ENCODE data around the gene OR2L13.
"Not testable (repeated sequence)": the region's sequence is repeated elsewhere in the genome, so short reads cannot be mapped to it uniquely, and the experiment has no call there.

The OR2L13 gene, protein sequence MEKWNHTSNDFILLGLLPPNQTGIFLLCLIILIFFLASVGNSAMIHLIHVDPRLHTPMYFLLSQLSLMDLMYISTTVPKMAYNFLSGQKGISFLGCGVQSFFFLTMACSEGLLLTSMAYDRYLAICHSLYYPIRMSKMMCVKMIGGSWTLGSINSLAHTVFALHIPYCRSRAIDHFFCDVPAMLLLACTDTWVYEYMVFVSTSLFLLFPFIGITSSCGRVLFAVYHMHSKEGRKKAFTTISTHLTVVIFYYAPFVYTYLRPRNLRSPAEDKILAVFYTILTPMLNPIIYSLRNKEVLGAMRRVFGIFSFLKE

GRCh38 chr1:248094884-248095283 lies at the start of gene OR2L13:
Gene OR2L13, plus strand, starts transcription at chr1:248095184. Its CDS starts 4,192 bp downstream, at chr1:248099376.
- DNase-seq: no peak

DNA sequence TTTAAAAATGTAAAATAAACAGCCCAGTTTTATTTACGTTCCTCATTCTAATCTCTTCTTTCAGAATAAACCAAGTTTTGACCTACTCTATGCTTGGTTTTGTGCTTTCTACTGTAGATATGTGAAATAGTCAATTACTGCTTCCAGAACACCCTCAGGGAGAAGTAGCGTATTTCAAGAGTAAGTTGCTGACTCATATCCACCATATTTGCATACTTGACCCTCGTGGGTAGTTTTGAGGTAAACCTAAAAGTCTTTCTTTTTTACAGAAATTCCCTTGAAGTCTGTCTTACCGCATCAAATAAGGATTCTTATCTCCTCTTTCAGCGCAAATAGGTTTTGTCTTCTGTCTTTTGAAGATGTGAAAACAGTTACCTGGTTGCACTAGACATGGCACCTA lies 49.8 kb upstream of the OR2L13 start:
- DNase-seq: peak; percentile 5

- no peak for DNase-seq
Observed at GRCh38 chr1:248046536-248046935, 48.4 kb upstream of the OR2L13 start, which contains the start of gene OR2L3. Gene OR2L3, plus strand, starts transcription at chr1:248046836. Its CDS starts 13,846 bp downstream, at chr1:248060682.

DNA sequence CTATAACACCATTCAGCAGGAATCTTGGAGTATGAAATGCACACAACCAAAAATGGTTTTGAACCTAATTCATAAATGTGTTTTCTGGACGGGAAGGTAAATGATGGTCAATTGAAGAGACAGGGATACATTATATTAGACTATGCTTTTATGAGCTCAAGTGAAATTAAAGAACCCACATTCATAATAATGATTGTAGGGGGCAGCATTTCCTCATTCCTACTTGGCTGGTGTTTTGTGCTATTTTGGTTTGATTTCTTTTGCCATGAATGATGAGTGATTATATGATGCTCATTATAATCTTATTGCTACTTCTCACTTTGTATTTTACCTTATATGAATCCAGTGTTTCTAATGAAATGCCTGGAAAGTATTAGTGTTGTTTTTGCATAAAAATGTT lies 48.0 kb upstream of the OR2L13 start:
- peak; percentile 4 for DNase-seq

DNA sequence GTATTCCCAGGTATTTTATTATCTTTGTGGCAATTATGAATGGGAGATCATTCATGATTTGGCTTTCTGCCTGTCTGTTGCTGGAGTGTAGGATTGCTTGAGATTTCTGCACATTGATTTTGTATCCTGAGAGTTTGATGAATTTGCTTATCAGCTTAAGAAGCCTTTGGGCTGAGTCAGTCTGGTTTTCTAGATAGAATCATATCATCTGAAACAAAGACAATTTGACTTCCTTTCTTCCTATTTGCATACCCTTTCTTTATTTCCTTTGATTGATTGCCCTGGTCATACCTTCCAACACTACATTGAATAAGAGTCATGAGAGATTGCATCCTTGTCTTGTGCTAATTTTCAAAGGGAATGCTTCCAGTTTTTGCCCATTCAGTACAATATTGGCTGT lies 40.3 kb upstream of the OR2L13 start:
- DNase-seq: peak; percentile 35

- DNase-seq: no peak
Observed at GRCh38 chr1:248055261-248055660, 39.7 kb upstream of the OR2L13 start.

GRCh38 chr1:248065071-248065470 lies 29.9 kb upstream of the OR2L13 start:
- no peak for DNase-seq

DNA sequence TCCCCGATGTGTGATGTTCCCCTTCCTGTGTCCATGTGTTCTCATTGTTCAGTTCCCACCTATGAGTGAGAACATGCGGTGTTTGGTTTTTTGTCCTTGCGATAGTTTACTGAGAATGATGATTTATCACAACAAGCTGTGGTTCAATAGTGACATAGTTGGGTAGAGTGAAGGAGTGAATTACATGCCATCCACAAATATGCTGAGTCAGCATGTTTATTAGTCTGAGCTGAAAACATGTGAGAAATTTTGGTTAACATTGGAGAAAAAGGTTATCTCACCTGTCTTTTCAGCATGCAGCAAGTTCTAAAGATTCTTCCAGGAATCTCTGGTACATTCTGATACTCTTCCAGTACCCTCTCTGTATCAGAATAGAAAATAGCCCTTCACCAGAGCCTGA lies 29.4 kb upstream of the OR2L13 start:
- DNase-seq: no peak

- DNase-seq: not testable (repeated sequence)
Observed at GRCh38 chr1:248083864-248084263, 11.1 kb upstream of the OR2L13 start.

- DNase-seq: no peak
Observed at GRCh38 chr1:248098529-248098928, 3.5 kb downstream of the OR2L13 start.

DNA sequence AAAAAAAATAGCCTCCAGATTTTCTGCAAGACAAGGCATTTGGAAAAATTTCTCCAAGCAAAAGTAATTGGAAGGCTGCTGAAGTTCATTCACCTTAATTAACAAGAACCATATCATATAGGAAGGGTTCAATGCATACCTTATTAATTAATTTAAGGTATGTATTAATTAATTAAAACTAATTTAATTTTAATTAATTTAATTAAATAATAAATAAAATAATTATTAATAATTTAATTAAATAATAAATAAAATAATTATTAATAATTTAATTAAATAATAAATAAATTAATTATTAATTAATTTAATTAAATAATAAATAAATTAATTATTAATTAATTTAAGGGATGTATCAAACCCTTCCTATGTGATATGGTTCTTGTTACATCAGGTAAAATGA lies 7.9 kb downstream of the OR2L13 start:
- DNase-seq: no peak

DNA sequence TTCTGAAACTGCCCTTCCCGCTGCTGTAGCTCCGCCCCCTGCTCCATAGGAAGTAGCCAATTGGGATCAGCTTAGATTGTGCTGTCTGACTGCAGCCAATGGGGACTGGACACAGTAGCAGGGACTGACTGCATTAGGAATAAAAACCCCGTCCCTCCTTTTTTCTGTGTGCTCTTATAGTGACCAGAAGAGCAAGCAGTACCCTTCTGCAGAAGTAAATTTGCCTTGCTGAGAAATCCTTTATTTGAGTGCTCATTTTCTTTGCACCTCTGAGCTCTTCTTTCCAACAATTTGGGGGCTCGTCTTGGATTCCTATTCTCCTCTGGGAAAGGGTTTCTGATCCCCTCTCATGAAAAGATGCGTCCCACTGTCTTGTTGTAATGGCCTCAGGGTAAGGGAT lies 16.2 kb downstream of the OR2L13 start:
- peak; percentile 16 for DNase-seq

DNA sequence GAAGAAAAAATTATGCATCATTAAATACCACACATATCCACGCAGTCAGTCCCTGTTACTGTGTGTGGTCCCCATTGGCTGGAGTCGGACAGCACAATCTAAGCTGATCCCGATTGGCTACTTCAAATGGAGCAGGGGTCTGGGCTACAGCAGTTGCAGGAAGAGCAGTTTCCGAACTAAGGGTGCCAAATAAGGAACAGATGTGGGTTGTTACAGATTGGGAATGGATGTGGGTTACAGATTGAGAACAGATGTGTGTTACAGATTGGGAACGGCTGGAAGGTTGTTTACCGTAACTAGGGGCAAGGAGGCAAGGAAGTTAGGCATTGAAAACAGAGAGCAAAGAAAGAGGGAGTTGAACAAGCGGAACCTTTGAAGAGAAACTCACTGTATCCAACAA lies 19.9 kb downstream of the OR2L13 start:
- DNase-seq: no peak

GRCh38 chr1:248127653-248128052 lies 32.7 kb downstream of the OR2L13 start:
- DNase-seq: no peak

GRCh38 chr1:248136811-248137210 lies 41.8 kb downstream of the OR2L13 start:
- DNase-seq: no peak

- no peak for DNase-seq
Observed at GRCh38 chr1:248140846-248141245, 45.9 kb downstream of the OR2L13 start.

- DNase-seq: no peak
Observed at GRCh38 chr1:248143311-248143710, 48.3 kb downstream of the OR2L13 start.

- DNase-seq: no peak
Observed at GRCh38 chr1:248144513-248145198, 49.7 kb downstream of the OR2L13 start, which contains the start of gene OR2M5. Gene OR2M5, plus strand, starts transcription at chr1:248145148. Its CDS starts 0 bp downstream, at chr1:248145148.
